Activated CD4-positive, alpha-beta T cell treated with anti-CD3 and anti-CD28 coated beads, Interleukin-2, amount 50 U/mL, for 4 hours (primary cell): Measurements from ENCODE around the gene COL5A2.

Experiments
- DNase-seq, 2 experiments: peaks; one replicate each; pipeline ENCODE4 v3.0.0-alpha.2; 2020

The COL5A2 gene

DNA sequence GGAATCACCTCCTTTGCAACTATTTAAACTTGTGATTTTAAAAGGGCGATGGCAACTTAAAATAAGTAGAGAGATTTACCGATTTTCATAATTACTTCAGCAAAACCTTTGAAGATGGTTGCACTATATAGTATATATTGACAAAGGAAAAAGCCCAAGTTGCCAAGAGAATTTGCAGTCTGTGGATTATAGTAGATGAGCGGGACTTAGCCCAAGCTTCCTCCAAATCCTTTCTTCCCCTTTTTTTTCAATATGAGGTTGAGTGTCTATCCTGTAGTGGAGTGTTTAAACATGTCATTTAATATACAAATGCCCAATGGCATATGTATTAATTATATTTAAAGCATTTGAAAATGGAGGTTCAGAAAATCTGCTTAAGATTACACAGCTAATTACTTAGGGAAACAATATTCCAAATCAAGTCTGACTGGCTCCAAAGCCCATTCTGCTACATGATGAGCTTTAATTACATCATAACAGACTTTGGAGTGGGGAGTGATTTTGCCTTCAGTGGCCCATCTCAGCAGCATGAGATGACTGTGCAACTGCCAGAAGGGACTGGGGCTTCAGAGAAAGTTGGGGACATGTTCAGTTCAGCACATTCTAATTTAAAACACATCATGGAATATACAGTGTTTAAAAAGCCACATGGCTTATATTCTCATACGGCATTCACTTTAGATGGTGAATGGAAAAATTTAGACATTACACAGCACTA is 132.2 kb downstream of the COL5A2 start:
- no peak for DNase-seq

DNA sequence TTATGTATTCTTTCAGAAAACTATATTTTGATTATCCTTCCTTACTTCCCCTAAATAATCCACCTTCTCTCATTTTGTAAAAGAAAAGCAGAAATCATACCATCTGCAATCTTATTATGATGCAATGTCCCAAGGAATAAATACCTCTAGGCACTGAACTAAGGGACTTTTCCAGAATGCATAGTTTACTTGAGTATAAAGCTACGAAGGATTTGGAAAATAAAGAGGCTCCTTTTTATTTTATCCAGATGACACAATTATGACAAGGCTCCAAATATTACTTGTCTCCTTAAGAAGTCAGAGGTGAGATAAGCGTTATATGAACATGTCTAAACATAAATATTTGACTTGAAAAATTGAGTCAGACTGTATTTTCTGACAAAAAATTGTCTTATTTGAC is 133.2 kb downstream of the COL5A2 start:
- DNase-seq, result no peak

GRCh38 chr2:189045836-189046235 is 133.7 kb downstream of the COL5A2 start:
- no peak for DNase-seq

DNA sequence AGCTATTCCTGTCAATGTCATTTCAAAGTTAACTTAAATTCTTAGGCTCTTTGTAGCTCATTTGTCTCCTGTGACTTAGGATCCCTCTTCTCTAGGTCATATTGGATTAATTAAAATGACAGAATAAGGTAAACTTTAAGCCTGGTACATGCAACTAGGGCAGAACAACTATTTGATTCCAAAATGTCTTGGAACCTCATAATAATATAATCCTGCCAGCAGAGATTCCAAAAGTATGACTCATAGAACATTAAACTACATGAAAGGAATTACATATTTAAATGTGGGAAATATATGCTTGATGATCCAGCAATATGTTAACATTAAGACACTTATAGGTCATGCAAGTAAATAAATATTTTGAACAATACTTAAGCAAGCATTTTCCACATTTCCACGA is 142.0 kb downstream of the COL5A2 start:
- no peak for DNase-seq

DNA sequence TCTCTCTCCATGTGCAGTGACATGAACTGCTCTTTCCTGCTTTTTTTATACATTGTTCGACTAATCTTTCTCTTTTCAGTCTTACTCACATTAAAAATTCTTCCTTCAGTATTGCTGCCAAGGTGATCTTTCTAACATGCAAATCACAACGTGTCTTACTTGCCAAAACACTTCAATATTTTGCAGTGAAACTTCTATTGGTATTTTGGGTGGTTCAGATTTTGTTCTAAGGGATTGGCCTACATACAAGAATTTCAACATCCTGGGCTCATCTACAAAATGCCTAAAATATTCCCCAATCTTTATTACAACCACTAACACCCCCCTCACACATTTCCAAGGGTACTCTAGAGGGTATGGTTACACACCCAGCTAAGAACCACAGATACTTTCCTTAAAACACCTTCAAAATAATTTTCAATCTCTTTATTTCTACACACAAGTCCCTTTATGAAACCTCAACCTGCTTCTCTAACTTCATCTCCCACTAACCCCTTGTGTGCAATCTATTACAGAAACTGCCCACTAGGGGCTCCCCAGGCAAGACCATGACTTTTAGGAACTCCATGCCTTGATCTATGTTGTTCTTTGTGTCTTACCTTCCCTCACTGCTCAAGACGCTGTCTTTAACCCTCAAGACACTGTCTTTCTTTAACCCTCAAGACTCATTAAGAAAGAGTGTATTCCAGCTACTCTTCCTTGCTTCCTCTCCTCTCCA is 154.5 kb downstream of the COL5A2 start:
- no peak for DNase-seq

DNA sequence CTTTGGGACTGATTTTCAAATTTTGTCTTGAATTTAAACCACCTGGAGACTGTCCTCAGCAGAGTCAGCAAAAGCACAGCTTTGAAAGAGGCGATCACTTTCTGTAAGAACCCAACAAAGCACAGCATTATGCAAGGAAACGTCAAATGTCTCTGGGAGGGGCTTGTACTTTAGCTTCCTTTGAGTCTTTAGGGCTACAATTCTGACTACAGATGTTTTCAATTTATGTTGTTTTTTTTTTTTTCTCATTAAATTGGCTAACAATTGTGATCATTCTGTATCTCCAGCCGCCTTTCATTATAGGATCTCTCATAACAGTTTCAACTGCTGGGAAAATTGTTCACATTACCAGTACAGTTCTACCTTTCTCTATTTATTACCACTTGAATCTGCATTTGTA is 157.1 kb downstream of the COL5A2 start:
- no peak for DNase-seq

- no peak for DNase-seq
Measured at GRCh38 chr2:189022053-189022481, 157.5 kb downstream of the COL5A2 start.

- DNase-seq, result no peak
Measured at GRCh38 chr2:189020179-189020578, 159.4 kb downstream of the COL5A2 start.

GRCh38 chr2:189018631-189019030 is 160.9 kb downstream of the COL5A2 start:
- no peak for DNase-seq

GRCh38 chr2:189016311-189016861 is 163.2 kb downstream of the COL5A2 start:
- no peak for DNase-seq

DNA sequence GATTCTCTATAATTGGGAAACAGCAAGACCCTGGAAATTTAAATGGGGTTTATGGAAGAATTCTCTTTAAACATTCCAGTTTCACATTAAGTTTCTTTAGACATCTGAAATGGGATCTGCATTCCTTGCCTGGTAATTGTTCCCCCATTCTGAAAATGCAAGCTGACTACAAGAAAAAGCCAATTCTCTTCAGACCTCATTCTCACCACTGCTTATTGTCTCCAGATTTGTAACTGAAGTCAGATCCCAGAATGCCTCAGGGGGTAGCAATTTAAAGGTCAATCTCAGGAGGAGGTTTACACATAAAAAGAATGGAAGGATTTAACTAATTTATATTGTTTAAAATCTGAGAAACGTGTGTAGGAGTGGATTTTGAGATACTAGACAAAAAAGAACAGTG is 164.2 kb downstream of the COL5A2 start:
- DNase-seq, result no peak

DNA sequence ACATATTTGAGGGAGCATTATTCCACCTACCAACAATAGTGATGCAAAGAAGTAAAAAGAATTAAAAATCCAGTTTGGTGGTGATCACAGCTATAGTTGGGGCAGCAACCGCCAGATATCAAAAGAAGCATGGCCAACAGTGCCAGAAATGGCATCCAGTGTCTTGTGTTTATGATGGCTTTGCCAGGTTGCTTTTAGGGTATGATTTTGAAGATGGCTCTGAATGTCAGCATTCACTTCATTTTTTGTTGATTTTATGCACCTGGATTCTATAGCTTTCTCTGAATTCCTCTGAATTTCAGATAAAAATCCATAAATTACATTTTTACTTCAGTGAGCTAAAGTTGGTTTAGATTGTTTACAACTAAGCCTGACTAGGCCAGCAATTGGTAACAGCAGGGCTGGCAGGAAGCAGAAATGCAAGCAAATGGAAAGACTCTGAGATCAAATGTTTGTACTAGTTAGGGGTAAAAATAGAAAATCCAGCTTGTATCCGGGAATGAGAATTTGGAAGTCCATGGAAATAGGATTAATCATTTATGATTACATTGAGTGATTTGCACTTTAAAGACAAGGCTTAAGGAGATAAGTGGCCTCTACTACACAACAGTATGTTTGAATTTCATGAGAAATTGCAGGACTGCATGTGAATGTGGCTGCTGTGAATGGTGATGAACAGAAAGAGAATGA is 165.0 kb downstream of the COL5A2 start:
- DNase-seq, result no peak

GRCh38 chr2:189013671-189014448 is 165.7 kb downstream of the COL5A2 start:
- DNase-seq, result no peak

- DNase-seq, result no peak
Measured at GRCh38 chr2:189013031-189013430, 166.5 kb downstream of the COL5A2 start.

DNA sequence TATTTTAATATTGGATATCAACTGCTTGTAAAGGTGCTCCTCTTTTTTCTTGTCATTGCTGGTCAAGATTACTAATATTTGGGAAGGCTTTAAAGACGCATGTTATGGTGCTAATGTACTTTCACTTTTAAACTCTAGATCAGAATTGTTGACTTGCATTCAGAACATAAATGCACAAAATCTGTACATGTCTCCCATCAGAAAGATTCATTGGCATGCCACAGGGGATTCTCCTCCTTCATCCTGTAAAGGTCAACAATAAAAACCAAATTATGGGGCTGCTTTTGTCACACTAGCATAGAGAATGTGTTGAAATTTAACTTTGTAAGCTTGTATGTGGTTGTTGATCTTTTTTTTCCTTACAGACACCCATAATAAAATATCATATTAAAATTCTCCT is 167.2 kb downstream of the COL5A2 start:
- DNase-seq, result no peak

GRCh38 chr2:189010536-189010935 is 169.0 kb downstream of the COL5A2 start:
- DNase-seq, result no peak

DNA sequence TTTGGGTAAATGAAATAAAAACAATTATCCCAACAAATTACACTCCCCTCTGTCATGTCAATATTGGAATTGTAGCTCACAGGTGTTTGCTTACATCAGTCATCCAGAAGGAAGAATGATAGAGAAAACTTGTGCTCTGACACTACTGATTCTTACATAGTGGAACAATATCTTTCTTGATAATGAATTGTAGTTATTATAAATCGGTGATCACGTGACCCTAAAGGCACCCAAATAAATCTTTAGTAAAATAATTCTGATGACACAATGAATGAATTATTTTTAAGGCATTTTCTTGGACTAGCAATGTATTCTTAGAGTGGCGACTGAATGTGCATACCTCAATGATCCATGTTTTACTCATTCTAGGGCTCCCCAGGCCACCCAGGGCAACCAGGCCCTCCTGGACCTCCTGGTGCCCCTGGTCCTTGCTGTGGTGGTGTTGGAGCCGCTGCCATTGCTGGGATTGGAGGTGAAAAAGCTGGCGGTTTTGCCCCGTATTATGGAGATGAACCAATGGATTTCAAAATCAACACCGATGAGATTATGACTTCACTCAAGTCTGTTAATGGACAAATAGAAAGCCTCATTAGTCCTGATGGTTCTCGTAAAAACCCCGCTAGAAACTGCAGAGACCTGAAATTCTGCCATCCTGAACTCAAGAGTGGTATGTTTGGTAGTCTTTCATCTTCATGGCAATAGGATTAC is 170.9 kb downstream of the COL5A2 start:
- no peak for DNase-seq

DNA sequence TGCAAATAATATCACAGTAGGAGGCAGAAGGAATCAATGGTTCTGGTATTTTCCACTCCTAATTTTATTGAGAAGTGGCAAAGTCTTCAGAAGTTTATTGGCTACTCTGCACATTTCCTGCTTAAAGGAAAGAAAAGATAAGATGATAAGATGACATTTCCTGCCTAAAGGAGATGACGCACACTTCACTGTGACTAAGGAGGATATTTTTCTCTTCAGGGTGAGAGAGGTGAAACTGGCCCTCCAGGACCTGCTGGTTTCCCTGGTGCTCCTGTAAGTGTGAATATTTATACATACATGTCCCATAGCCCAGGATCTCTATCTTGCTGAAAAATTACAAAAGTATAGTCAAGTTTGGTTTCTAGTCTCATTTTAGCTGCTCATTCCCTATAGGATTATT is 177.5 kb downstream of the COL5A2 start:
- DNase-seq, result no peak

- no peak for DNase-seq
Measured at GRCh38 chr2:189000221-189000620, 179.3 kb downstream of the COL5A2 start.

DNA sequence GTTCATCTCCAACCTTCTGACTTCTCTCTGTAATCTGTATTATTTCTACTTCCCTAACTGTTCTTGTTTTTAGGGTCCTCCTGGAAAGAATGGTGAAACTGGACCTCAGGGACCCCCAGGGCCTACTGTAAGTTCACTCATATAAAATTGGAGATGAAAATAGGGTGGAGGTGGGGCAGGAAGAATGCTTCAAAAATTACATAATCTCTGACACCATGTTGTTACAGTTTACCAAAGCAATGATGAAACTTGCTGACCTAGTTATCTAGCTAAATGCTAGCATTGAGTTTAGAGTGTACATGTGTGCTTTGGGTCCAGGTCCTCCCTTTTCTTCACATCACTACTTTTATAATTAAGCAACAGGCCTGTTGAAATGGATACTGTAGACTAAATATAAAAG is 182.3 kb downstream of the COL5A2 start:
- no peak for DNase-seq

DNA sequence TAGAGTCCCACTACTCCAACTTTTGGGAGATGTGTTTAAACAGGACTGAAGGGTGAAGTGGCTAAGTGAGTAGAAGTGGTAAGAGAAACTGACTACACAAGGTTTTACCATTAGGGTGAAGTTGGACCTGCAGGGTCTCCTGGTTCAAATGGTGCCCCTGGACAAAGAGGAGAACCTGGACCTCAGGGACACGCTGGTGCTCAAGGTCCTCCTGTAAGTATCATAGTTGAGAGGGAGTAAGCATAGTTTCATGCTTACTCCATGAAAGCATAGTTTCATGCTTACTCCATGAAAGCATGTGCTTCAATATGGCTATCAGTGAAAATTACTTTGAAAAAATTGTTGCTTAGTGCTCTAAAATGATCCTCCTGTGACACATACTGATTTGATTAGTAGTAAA is 186.3 kb downstream of the COL5A2 start:
- no peak for DNase-seq

GRCh38 chr2:188986839-188987238 is 192.7 kb downstream of the COL5A2 start:
- DNase-seq, result no peak
